HepG2 (cell line): Measurements from ENCODE around the gene PARD3. TPM values are rescaled to one million over a fixed set of nuclear protein-coding genes. Genes with fewer than 3 reads are reported as not detected.

Experiments used
- BORCS8-MEF2B ChIP-seq: sonication (generic); formaldehyde crosslinking; IDR thresholded peaks from 2 replicates; pipeline ENCODE4 v1.8.0; 2022; ENCODE audit warnings: mild to moderate bottlenecking, missing genetic modification reagents
- HNRNPH1 ChIP-seq: fragments of 200-400 bp; formaldehyde crosslinking; optimal IDR thresholded peaks from 2 replicates; pipeline ENCODE3; 2017; ENCODE audit warnings: mild to moderate bottlenecking, low read depth, low read length
- IRF2 ChIP-seq: IDR thresholded peaks from 2 replicates; pipeline ENCODE4 v1.6.1; 2018; ENCODE audit warnings: missing genetic modification reagents, missing compliant biosample characterization
- NFIC ChIP-seq: IDR thresholded peaks from 2 replicates; pipeline ENCODE4 v1.6.1; 2012; ENCODE audit warnings: mild to moderate bottlenecking, low read length, inconsistent platforms
- NR2F6 ChIP-seq, 2 experiments: IDR thresholded peaks; 2 replicates each; pipeline ENCODE4 v1.6.1; 2016; ENCODE audit warnings: antibody characterized with exemption in 1 of 2, mild to moderate bottlenecking in 1 of 2
- PHF21A ChIP-seq: sonication (generic); formaldehyde crosslinking; IDR thresholded peaks from 2 replicates; pipeline ENCODE4 v1.5.0; 2020; ENCODE audit warnings: mild to moderate bottlenecking, missing genetic modification reagents
- POLR2AphosphoS5 ChIP-seq: IDR thresholded peaks from 2 replicates; pipeline ENCODE4 v1.6.1; 2012; ENCODE audit warnings: low read depth, low read length
- SPEN ChIP-seq: sonication (generic); formaldehyde crosslinking; IDR thresholded peaks from 2 replicates; pipeline ENCODE4 v1.5.1; 2020; ENCODE audit warnings: low read depth, mild to moderate bottlenecking, missing genetic modification reagents
- TAF1 ChIP-seq: sonication (generic); formaldehyde crosslinking; IDR thresholded peaks from 2 replicates; pipeline ENCODE4 v1.4.0; 2020; ENCODE audit warnings: missing genetic modification reagents
- ZBTB7A ChIP-seq: sonication (generic); formaldehyde crosslinking; IDR thresholded peaks from 2 replicates; pipeline ENCODE4 v1.8.0; 2022; ENCODE audit warnings: mild to moderate bottlenecking, missing genetic modification reagents
- ZNF263 ChIP-seq: sonication (generic); formaldehyde crosslinking; IDR thresholded peaks from 2 replicates; pipeline ENCODE4 v1.4.0; 2020; ENCODE audit warnings: missing genetic modification reagents
- ZNF33B ChIP-seq: sonication (generic); formaldehyde crosslinking; IDR thresholded peaks from 2 replicates; pipeline ENCODE4 v1.5.1; 2020; ENCODE audit warnings: mild to moderate bottlenecking, missing genetic modification reagents
- ZNF83 ChIP-seq: sonication (generic); formaldehyde crosslinking; IDR thresholded peaks from 2 replicates; pipeline ENCODE4 v1.4.0; 2020; ENCODE audit warnings: missing genetic modification reagents, mild to moderate bottlenecking, borderline replicate concordance
- ZSCAN21 ChIP-seq: sonication (generic); formaldehyde crosslinking; IDR thresholded peaks from 2 replicates; pipeline ENCODE4 v1.8.0; 2022; ENCODE audit warnings: mild to moderate bottlenecking, missing genetic modification reagents, moderate library complexity, borderline replicate concordance
- polyA plus RNA-seq, 8 experiments: library from polyadenylated mRNA; depleted of rRNA in 3 of 8; stranded (reverse) in 7 of 8; unstranded in 1 of 8; fragments of >200 nt; fragmentation: Illumina TruSeq in 4 of 8; extraction: Trizol in 4 of 8; gene quantifications; 2 replicates each; pipeline versions ENCODE4 v1.2.1 to v1.2.3, GENCODE V29; 2011 to 2016; ENCODE audit warnings: low read depth in 4 of 8, missing spikeins in 1 of 8, mixed read lengths in 1 of 8; ENCODE audit not compliant: insufficient read depth in 1 of 8
- total RNA-seq, 5 experiments: library from RNA; depleted of rRNA; stranded (reverse); fragments of >200 nt; fragmentation: Illumina TruSeq; extraction: Trizol; gene quantifications; 2 replicates each; pipeline ENCODE4 v1.2.3, GENCODE V29; 2016; ENCODE audit warnings: low read depth in 1 of 5
- TF ChIP-seq, protein P1 (sequence below): IDR thresholded peaks from 2 replicates; pipeline ENCODE4 v1.6.1; 2016
- TF ChIP-seq, protein P2 (sequence below): sonication (generic); formaldehyde crosslinking; IDR thresholded peaks from 2 replicates; pipeline ENCODE4 v1.5.0; 2020; ENCODE audit warnings: mild to moderate bottlenecking, missing genetic modification reagents, borderline replicate concordance
- TF ChIP-seq, protein P3 (sequence below): sonication (generic); formaldehyde crosslinking; IDR thresholded peaks from 2 replicates; pipeline ENCODE4 v1.5.1; 2020; ENCODE audit warnings: mild to moderate bottlenecking, moderate library complexity, missing genetic modification reagents
- TF ChIP-seq, protein P4 (sequence below): IDR thresholded peaks from 2 replicates; pipeline ENCODE4 v1.6.1; 2016; ENCODE audit warnings: missing genetic modification reagents, missing compliant biosample characterization
- TF ChIP-seq, protein P5 (sequence below): sonication (generic); formaldehyde crosslinking; IDR thresholded peaks from 2 replicates; pipeline ENCODE4 v1.8.0; 2022; ENCODE audit warnings: mild to moderate bottlenecking, missing genetic modification reagents; ENCODE audit not compliant: insufficient replicate concordance

The PARD3 gene
- total and polyA plus RNA-seq, 2 of the 13 experiments (the other 11 are each of a cell fraction or from before 2014, with no cell fraction given) = 40.9 to 60.0 TPM

DNA sequence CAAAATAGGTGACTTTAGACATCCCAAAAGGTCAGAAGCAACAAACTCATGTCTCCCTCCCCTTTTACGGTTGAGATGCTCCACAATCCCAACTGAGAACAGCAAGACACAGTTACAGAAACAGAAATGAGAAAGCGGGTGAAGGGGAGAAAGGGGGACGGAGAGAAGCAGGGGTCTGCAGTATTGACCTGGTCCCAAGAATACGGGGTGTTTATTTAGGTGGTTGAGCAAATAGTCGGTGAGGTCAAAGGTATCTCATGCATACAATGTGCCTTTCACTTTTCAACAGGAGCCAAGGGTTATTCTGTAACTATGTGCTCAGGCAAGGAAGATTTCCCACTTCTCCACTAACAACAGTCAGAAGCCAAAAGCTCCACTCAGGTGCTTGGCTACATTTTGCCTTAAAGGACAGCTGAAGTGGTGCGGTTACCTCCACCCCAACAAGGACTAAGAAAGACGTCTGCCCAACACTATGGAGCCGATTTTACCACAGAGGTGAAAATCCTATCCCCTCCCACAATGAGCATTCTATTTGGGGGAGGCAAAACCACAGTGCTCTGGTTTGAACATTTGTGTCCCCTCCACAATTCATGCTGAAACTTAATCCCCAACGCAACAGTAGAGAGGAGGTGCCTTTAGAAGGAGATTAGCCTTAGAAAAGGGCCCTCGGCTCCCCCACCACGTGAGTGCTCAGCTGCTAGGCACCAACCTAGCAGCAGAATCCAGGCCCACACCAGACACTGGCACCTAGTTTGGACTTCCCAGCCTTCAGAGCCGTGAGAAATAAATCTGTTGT is 77.9 kb downstream of the PARD3 start (continued):
- TF ChIP-seq NR2F6 (IDR thresholded peaks at IDR 0.05) = peak; percentile 92
- peak; percentile 91 for TF ChIP-seq NR2F6 (CRISPR knock-in tag; IDR thresholded peaks at IDR 0.05)
- TF ChIP-seq, protein P1, sequence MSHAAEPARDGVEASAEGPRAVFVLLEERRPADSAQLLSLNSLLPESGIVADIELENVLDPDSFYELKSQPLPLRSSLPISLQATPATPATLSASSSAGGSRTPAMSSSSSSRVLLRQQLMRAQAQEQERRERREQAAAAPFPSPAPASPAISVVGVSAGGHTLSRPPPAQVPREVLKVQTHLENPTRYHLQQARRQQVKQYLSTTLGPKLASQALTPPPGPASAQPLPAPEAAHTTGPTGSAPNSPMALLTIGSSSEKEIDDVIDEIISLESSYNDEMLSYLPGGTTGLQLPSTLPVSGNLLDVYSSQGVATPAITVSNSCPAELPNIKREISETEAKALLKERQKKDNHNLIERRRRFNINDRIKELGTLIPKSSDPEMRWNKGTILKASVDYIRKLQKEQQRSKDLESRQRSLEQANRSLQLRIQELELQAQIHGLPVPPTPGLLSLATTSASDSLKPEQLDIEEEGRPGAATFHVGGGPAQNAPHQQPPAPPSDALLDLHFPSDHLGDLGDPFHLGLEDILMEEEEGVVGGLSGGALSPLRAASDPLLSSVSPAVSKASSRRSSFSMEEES (CRISPR knock-in tag) = 0 out of 2 replicates have a peak, but pooled peaks have one; percentile 39
- TF ChIP-seq, protein P2, sequence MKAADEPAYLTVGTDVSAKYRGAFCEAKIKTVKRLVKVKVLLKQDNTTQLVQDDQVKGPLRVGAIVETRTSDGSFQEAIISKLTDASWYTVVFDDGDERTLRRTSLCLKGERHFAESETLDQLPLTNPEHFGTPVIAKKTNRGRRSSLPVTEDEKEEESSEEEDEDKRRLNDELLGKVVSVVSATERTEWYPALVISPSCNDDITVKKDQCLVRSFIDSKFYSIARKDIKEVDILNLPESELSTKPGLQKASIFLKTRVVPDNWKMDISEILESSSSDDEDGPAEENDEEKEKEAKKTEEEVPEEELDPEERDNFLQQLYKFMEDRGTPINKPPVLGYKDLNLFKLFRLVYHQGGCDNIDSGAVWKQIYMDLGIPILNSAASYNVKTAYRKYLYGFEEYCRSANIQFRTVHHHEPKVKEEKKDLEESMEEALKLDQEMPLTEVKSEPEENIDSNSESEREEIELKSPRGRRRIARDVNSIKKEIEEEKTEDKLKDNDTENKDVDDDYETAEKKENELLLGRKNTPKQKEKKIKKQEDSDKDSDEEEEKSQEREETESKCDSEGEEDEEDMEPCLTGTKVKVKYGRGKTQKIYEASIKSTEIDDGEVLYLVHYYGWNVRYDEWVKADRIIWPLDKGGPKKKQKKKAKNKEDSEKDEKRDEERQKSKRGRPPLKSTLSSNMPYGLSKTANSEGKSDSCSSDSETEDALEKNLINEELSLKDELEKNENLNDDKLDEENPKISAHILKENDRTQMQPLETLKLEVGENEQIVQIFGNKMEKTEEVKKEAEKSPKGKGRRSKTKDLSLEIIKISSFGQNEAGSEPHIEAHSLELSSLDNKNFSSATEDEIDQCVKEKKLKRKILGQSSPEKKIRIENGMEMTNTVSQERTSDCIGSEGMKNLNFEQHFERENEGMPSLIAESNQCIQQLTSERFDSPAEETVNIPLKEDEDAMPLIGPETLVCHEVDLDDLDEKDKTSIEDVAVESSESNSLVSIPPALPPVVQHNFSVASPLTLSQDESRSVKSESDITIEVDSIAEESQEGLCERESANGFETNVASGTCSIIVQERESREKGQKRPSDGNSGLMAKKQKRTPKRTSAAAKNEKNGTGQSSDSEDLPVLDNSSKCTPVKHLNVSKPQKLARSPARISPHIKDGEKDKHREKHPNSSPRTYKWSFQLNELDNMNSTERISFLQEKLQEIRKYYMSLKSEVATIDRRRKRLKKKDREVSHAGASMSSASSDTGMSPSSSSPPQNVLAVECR (CRISPR knock-in tag) = peak; percentile 54; the same call in 1 of the 2 replicates
- no peak for TF ChIP-seq BORCS8-MEF2B (CRISPR knock-in tag)
- peak; percentile 58; the same call in 1 of the 2 replicates for TF ChIP-seq NFIC
- peak; percentile 100 for TF ChIP-seq ZBTB7A (CRISPR knock-in tag)
- TF ChIP-seq, protein P3, sequence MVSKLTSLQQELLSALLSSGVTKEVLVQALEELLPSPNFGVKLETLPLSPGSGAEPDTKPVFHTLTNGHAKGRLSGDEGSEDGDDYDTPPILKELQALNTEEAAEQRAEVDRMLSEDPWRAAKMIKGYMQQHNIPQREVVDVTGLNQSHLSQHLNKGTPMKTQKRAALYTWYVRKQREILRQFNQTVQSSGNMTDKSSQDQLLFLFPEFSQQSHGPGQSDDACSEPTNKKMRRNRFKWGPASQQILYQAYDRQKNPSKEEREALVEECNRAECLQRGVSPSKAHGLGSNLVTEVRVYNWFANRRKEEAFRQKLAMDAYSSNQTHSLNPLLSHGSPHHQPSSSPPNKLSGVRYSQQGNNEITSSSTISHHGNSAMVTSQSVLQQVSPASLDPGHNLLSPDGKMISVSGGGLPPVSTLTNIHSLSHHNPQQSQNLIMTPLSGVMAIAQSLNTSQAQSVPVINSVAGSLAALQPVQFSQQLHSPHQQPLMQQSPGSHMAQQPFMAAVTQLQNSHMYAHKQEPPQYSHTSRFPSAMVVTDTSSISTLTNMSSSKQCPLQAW (CRISPR knock-in tag) = 0 out of 2 replicates have a peak, but pooled peaks have one; percentile 52
- TF ChIP-seq ZNF33B (CRISPR knock-in tag) = peak; percentile 79; the same call in 1 of the 2 replicates
- 0 out of 2 replicates have a peak, but pooled peaks have one; percentile 31 for TF ChIP-seq TAF1
- 0 out of 2 replicates have a peak, but pooled peaks have one; percentile 31 for TF ChIP-seq ZNF263 (CRISPR knock-in tag)
- TF ChIP-seq IRF2 (CRISPR knock-in tag) = peak; percentile 73
- TF ChIP-seq PHF21A (CRISPR knock-in tag) = peak; percentile 90
- TF ChIP-seq, protein P4, sequence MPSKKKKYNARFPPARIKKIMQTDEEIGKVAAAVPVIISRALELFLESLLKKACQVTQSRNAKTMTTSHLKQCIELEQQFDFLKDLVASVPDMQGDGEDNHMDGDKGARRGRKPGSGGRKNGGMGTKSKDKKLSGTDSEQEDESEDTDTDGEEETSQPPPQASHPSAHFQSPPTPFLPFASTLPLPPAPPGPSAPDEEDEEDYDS (CRISPR knock-in tag) = peak; percentile 43
- TF ChIP-seq, protein P5, sequence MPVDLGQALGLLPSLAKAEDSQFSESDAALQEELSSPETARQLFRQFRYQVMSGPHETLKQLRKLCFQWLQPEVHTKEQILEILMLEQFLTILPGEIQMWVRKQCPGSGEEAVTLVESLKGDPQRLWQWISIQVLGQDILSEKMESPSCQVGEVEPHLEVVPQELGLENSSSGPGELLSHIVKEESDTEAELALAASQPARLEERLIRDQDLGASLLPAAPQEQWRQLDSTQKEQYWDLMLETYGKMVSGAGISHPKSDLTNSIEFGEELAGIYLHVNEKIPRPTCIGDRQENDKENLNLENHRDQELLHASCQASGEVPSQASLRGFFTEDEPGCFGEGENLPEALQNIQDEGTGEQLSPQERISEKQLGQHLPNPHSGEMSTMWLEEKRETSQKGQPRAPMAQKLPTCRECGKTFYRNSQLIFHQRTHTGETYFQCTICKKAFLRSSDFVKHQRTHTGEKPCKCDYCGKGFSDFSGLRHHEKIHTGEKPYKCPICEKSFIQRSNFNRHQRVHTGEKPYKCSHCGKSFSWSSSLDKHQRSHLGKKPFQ (CRISPR knock-in tag) = no peak
- TF ChIP-seq HNRNPH1 = no peak
- TF ChIP-seq ZSCAN21 (CRISPR knock-in tag) = 0 out of 2 replicates have a peak, but pooled peaks have one; percentile 50
- peak; percentile 87 for TF ChIP-seq POLR2AphosphoS5
- peak; percentile 32; the same call in 1 of the 2 replicates for TF ChIP-seq ZNF83 (CRISPR knock-in tag)
- TF ChIP-seq SPEN (CRISPR knock-in tag) = no peak
